GM23248 (cell line): ENCODE measurements around the gene THUMPD3.

Experiments
- EZH2 ChIP-seq: fragments of 200-600 bp; sonication (generic); IDR thresholded peaks from 2 replicates; pipeline ENCODE4 v1.6.1; 2018; ENCODE audit warnings: antibody characterized with exemption, mild to moderate bottlenecking; ENCODE audit not compliant: insufficient read depth, poor library complexity, severe bottlenecking
- EZH2phosphoT487 ChIP-seq: fragments of 200-600 bp; sonication (generic); IDR thresholded peaks from 2 replicates; pipeline ENCODE4 v1.6.1; 2018; ENCODE audit warnings: antibody characterized with exemption, moderate library complexity, mild to moderate bottlenecking, low read depth; ENCODE audit not compliant: insufficient read depth

DNA sequence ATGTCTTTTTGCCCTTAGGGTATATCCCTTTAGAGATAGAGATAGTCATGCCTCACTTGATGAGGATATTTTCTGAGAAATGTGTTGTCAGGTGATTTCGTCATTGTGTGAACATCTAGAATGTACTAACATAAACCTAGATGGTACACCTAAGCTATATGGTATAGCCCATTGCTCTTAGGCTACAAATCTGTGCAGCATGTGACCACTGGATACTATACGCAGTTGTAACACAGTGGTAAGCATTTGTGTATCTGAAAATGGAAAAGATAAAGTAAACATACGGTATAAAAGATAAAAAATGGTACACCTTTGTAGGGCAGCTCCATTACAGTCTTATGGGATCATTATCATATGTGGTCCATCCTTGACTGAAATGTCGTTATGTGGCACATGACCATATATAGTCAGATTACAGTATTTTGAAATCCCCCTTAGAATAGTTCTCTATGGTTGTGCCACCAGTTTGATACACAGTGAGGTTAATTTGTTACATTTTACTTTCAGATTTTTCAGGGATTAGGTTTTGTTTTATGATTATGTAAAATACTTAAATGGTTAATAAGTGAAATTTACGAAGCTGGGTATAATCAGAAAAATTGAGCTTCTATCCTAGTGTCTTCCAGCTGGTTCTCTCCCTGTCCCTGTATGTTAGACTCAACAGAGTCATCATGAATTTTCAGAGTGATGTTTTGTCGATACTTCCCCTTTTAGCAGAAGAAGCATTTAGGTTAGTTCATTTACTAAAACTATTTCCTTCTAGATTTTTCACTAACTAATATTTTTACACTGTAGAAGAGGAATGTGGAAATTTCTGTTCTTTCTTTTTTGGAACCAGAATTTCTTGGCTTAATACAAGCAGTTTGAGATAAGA, 47.4 kb downstream of the THUMPD3 start:
- TF ChIP-seq EZH2 (no peak), EZH2phosphoT487 (no peak)
